Peyer's patch (tissue), 4 donors: ENCODE measurements around the gene FAM184A. TPM values are rescaled to one million over a fixed set of nuclear protein-coding genes. Genes with fewer than 3 reads are reported as not detected.

Source experiments
- DNase-seq, 3 donors: peaks; one replicate each; pipeline ENCODE4 v3.0.0-alpha.2; 2017 to 2019
- H3K27ac ChIP-seq, 4 donors: fragments of 200-600 bp; sonication (generic); one replicate each; pipeline ENCODE4 v1.5.1; 2016 to 2019
- H3K27me3 ChIP-seq, 2 donors: fragments of 200-600 bp; sonication (generic); one replicate each; pipeline ENCODE4 v1.5.1; 2019
- H3K36me3 ChIP-seq, 3 donors: fragments of 200-600 bp; sonication (generic); one replicate each; pipeline ENCODE4 v1.5.1; 2016 to 2019
- H3K4me1 ChIP-seq, 4 donors: fragments of 200-600 bp; sonication (generic); one replicate each; pipeline ENCODE4 v1.5.1; 2016 to 2019
- H3K4me3 ChIP-seq, 4 donors: fragments of 200-600 bp; sonication (generic); 1 replicate in 3 of 4; 2 replicates in 1 of 4; pipeline ENCODE4 v1.5.1; 2016 to 2019; ENCODE audit warnings: mild to moderate bottlenecking in 1 of 4
- H3K9me3 ChIP-seq, 4 donors: fragments of 200-600 bp; sonication (generic); one replicate each; pipeline ENCODE4 v1.5.1; 2016 to 2019; ENCODE audit warnings: mild to moderate bottlenecking in 1 of 4
- POLR2A ChIP-seq, 2 donors: fragments of 450-650 bp; IDR thresholded peaks; one replicate each; pipeline ENCODE4 v1.5.1; 2017; ENCODE audit warnings: antibody characterized with exemption in 2 of 2, mild to moderate bottlenecking in 2 of 2, moderate library complexity in 2 of 2
- total RNA-seq, 4 donors: library from RNA; depleted of rRNA; stranded (reverse); fragments of >200 nt; gene quantifications; one replicate each; pipeline ENCODE4 v1.1.0, GENCODE V29; 2016
- TF ChIP-seq, protein P1 (sequence below), 6 experiments: fragments of 450-650 bp in 4 of 6; fragments of 200-600 bp in 2 of 6; sonication (generic) in 1 of 6; IDR thresholded peaks; one replicate each; pipeline ENCODE4 v1.5.1; 2017 to 2019; ENCODE audit warnings: antibody characterized with exemption in 6 of 6, mild to moderate bottlenecking in 3 of 6, moderate library complexity in 1 of 6

FAM184A gene
- total RNA-seq, 4 donors from 2014 or later = 2.7 to 11.9 (median 8.8) TPM

DNA sequence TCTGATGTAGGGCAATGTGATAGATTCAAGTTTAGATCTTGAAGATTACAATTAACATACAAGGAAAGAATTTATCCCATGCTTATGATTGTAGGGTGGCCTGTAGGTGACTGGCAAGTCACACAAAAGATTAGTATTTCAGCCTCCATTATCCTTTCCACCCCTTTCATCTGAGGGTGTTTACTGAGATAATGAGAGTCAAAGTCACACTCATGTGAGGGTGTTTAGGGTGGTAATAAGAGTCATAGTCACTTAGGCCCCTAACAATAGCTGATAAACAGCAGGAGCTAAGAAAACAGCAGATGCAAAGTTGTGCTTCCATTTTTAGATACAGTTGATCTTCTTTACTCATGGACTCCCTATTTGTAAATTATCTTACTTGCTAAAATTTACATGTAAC, 11.4 kb downstream of the FAM184A start:
- Histone ChIP-seq H3K4me1 (no peaks in the 10 kb centered on the region), H3K4me3 (no peak overlapping the region), H3K27ac (no peak overlapping the region), H3K9me3 (no peaks in the 10 kb centered on the region), H3K27me3 (no peaks in the 10 kb centered on the region), H3K36me3 (no peaks in the 10 kb centered on the region)
- DNase-seq = no peak
- TF ChIP-seq, protein P1, sequence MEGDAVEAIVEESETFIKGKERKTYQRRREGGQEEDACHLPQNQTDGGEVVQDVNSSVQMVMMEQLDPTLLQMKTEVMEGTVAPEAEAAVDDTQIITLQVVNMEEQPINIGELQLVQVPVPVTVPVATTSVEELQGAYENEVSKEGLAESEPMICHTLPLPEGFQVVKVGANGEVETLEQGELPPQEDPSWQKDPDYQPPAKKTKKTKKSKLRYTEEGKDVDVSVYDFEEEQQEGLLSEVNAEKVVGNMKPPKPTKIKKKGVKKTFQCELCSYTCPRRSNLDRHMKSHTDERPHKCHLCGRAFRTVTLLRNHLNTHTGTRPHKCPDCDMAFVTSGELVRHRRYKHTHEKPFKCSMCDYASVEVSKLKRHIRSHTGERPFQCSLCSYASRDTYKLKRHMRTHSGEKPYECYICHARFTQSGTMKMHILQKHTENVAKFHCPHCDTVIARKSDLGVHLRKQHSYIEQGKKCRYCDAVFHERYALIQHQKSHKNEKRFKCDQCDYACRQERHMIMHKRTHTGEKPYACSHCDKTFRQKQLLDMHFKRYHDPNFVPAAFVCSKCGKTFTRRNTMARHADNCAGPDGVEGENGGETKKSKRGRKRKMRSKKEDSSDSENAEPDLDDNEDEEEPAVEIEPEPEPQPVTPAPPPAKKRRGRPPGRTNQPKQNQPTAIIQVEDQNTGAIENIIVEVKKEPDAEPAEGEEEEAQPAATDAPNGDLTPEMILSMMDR (IDR thresholded peaks at IDR 0.05) = no peak

GRCh38 chr6:119066517-119066916, 11.9 kb downstream of the FAM184A start:
- H3K27me3 ChIP-seq = no peaks in the 10 kb centered on the region
- no peak overlapping the region for H3K4me3 ChIP-seq
- H3K36me3 ChIP-seq = no peaks in the 10 kb centered on the region
- TF ChIP-seq, protein P1 (IDR thresholded peaks at IDR 0.05) = no peak
- TF ChIP-seq POLR2A (IDR thresholded peaks at IDR 0.05) = no peak
- no peak for DNase-seq
- H3K27ac ChIP-seq = no peak overlapping the region
- no peaks in the 10 kb centered on the region for H3K9me3 ChIP-seq
- H3K4me1 ChIP-seq = no peaks in the 10 kb centered on the region

DNA sequence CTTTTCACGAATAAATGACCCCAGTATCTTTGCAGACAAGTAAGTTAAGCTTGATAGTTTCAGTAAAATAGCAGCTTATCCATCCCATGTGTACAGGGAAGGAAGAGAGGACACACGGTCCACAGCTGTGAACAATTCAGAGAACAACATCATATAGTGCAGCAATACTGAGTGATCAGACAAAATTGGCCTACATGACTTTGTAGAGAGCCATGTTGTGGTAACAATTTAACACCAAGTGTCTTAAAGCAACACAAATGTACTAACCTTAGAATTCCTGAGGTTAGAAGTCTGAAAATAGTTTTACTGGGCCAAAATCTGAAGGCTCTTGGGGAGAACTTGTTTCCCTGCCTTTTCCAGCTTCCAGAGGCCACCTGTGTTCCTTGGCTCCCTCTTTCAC, 12.5 kb downstream of the FAM184A start:
- Histone ChIP-seq H3K27me3 (no peaks in the 10 kb centered on the region), H3K9me3 (no peaks in the 10 kb centered on the region), H3K27ac (no peak overlapping the region), H3K4me3 (no peak overlapping the region), H3K4me1 (no peaks in the 10 kb centered on the region), H3K36me3 (no peaks in the 10 kb centered on the region)
- no peak for TF ChIP-seq POLR2A (IDR thresholded peaks at IDR 0.05)
- TF ChIP-seq, protein P1 (IDR thresholded peaks at IDR 0.05) = no peak
- DNase-seq = no peak

DNA sequence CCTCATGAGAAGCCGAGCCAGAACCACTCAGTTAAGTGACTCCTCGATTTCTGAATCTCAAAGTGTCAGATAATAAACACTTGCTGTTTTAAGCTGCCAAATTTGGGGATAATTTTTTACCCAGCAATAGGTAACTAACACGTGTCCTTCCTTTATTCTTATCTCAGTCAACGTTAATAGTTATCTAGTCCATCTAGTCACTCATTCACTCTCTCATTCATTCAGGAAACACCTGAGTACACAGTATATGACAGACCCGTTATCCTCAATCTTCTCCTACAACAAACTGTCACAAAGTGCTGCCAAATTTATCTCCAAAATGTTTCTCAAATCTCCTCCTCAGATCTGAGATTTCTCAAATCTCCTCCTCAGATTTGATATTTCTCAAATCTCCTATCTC, 13.1 kb downstream of the FAM184A start:
- Histone ChIP-seq H3K36me3 (no peaks in the 10 kb centered on the region), H3K27me3 (no peaks in the 10 kb centered on the region), H3K4me3 (no peak overlapping the region), H3K27ac (no peak overlapping the region), H3K4me1 (no peaks in the 10 kb centered on the region), H3K9me3 (no peaks in the 10 kb centered on the region)
- no peak for DNase-seq
- no peak for TF ChIP-seq POLR2A (IDR thresholded peaks at IDR 0.05)
- TF ChIP-seq, protein P1 (IDR thresholded peaks at IDR 0.05) = no peak

GRCh38 chr6:119063491-119063890, 15.0 kb downstream of the FAM184A start:
- Histone ChIP-seq H3K9me3 (no peaks in the 10 kb centered on the region), H3K27ac (no peak overlapping the region), H3K4me1 (no peaks in the 10 kb centered on the region), H3K36me3 (no peaks in the 10 kb centered on the region), H3K4me3 (no peak overlapping the region), H3K27me3 (no peaks in the 10 kb centered on the region)
- no peak for TF ChIP-seq POLR2A (IDR thresholded peaks at IDR 0.05)
- TF ChIP-seq, protein P1 (IDR thresholded peaks at IDR 0.05) = no peak
- DNase-seq = no peak

GRCh38 chr6:119061215-119061614, 17.2 kb downstream of the FAM184A start:
- Histone ChIP-seq H3K4me1 (no peaks in the 10 kb centered on the region), H3K36me3 (no peaks in the 10 kb centered on the region), H3K27ac (no peak overlapping the region), H3K4me3 (no peak overlapping the region), H3K9me3 (no peaks in the 10 kb centered on the region), H3K27me3 (no peaks in the 10 kb centered on the region)
- no peak for DNase-seq
- no peak for TF ChIP-seq POLR2A (IDR thresholded peaks at IDR 0.05)
- TF ChIP-seq, protein P1 (IDR thresholded peaks at IDR 0.05) = no peak
